ENCODE measurements around the gene FPR3. TPM values are rescaled to one million over a fixed set of nuclear protein-coding genes. Genes with fewer than 3 reads are reported as not detected.
"Not testable (repeated sequence)": the region's sequence is repeated elsewhere in the genome, so short reads cannot be mapped to it uniquely, and the experiment has no call there.

The FPR3 gene
- total RNA-seq, 1 donor from 2014 or later = not detected

- peaks cover 17% of the 10 kb centered on the region for H3K4me1 Mint-ChIP-seq (ENCODE audit: low read depth)
- H3K27me3 Mint-ChIP-seq (ENCODE audit: low read depth) = no peaks in the 10 kb centered on the region
- H3K27ac Mint-ChIP-seq (ENCODE audit: unreplicated experiment) = no peak overlapping the region
- TF ChIP-seq, protein P1, sequence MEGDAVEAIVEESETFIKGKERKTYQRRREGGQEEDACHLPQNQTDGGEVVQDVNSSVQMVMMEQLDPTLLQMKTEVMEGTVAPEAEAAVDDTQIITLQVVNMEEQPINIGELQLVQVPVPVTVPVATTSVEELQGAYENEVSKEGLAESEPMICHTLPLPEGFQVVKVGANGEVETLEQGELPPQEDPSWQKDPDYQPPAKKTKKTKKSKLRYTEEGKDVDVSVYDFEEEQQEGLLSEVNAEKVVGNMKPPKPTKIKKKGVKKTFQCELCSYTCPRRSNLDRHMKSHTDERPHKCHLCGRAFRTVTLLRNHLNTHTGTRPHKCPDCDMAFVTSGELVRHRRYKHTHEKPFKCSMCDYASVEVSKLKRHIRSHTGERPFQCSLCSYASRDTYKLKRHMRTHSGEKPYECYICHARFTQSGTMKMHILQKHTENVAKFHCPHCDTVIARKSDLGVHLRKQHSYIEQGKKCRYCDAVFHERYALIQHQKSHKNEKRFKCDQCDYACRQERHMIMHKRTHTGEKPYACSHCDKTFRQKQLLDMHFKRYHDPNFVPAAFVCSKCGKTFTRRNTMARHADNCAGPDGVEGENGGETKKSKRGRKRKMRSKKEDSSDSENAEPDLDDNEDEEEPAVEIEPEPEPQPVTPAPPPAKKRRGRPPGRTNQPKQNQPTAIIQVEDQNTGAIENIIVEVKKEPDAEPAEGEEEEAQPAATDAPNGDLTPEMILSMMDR (IDR thresholded peaks at IDR 0.05) = no peak
- no peak for DNase-seq (ENCODE audit: low spot score)
- no peaks in the 10 kb centered on the region for H3K36me3 Mint-ChIP-seq (ENCODE audit: low read depth)
- no peak overlapping the region for H3K4me3 Mint-ChIP-seq (ENCODE audit: unreplicated experiment)
- peaks cover 25% of the 10 kb centered on the region for H3K9me3 Mint-ChIP-seq (ENCODE audit: low read depth)
Observed at GRCh38 chr19:51802775-51803174, 7.8 kb downstream of the FPR3 start.

- H3K36me3 Mint-ChIP-seq (ENCODE audit: low read depth) = no peaks in the 10 kb centered on the region
- TF ChIP-seq, protein P1 (IDR thresholded peaks at IDR 0.05) = no peak
- H3K9me3 Mint-ChIP-seq (ENCODE audit: low read depth) = peaks cover 26% of the 10 kb centered on the region
- no peaks in the 10 kb centered on the region for H3K27me3 Mint-ChIP-seq (ENCODE audit: low read depth)
- no peak overlapping the region for H3K4me3 Mint-ChIP-seq (ENCODE audit: unreplicated experiment)
- DNase-seq (ENCODE audit: low spot score) = no peak
- peaks cover 17% of the 10 kb centered on the region for H3K4me1 Mint-ChIP-seq (ENCODE audit: low read depth)
- no peak overlapping the region for H3K27ac Mint-ChIP-seq (ENCODE audit: unreplicated experiment)
Observed at GRCh38 chr19:51803519-51803918, 8.6 kb downstream of the FPR3 start.

- Mint-ChIP-seq H3K27me3 (ENCODE audit: low read depth) (no peaks in the 10 kb centered on the region), H3K4me3 (ENCODE audit: unreplicated experiment) (no peak overlapping the region), H3K4me1 (ENCODE audit: low read depth) (peaks cover 15% of the 10 kb centered on the region), H3K9me3 (ENCODE audit: low read depth) (peaks cover 30% of the 10 kb centered on the region), H3K27ac (ENCODE audit: unreplicated experiment) (no peak overlapping the region), H3K36me3 (ENCODE audit: low read depth) (no peaks in the 10 kb centered on the region)
- TF ChIP-seq, protein P1 (IDR thresholded peaks at IDR 0.05) = no peak
- no peak for DNase-seq (ENCODE audit: low spot score)
Observed at GRCh38 chr19:51803967-51804366, 9.0 kb downstream of the FPR3 start.

- not testable (repeated sequence) for H3K4me3 Mint-ChIP-seq (ENCODE audit: unreplicated experiment); H3K27me3 Mint-ChIP-seq (ENCODE audit: low read depth); H3K36me3 Mint-ChIP-seq (ENCODE audit: low read depth); DNase-seq (ENCODE audit: low spot score); H3K27ac Mint-ChIP-seq (ENCODE audit: unreplicated experiment); H3K4me1 Mint-ChIP-seq (ENCODE audit: low read depth)
- H3K9me3 Mint-ChIP-seq (ENCODE audit: low read depth) = peaks cover 31% of the 10 kb centered on the region
Observed at GRCh38 chr19:51804789-51805188, 9.8 kb downstream of the FPR3 start.

GRCh38 chr19:51805396-51805795 lies 10.4 kb downstream of the FPR3 start:
- not testable (repeated sequence) for H3K36me3 Mint-ChIP-seq (ENCODE audit: low read depth); H3K4me1 Mint-ChIP-seq (ENCODE audit: low read depth); H3K27me3 Mint-ChIP-seq (ENCODE audit: low read depth); H3K4me3 Mint-ChIP-seq (ENCODE audit: unreplicated experiment); H3K27ac Mint-ChIP-seq (ENCODE audit: unreplicated experiment); DNase-seq (ENCODE audit: low spot score)
- H3K9me3 Mint-ChIP-seq (ENCODE audit: low read depth) = peaks cover 27% of the 10 kb centered on the region

- H3K27ac Mint-ChIP-seq (ENCODE audit: unreplicated experiment); H3K4me1 Mint-ChIP-seq (ENCODE audit: low read depth): not testable (repeated sequence)
Observed at GRCh38 chr19:51806571-51806970, 11.6 kb downstream of the FPR3 start.

GRCh38 chr19:51807111-51807701 lies 12.2 kb downstream of the FPR3 start:
- Mint-ChIP-seq H3K4me3 (ENCODE audit: unreplicated experiment) (no peak overlapping the region), H3K27ac (ENCODE audit: unreplicated experiment) (no peak overlapping the region), H3K4me1 (ENCODE audit: low read depth) (no peaks in the 10 kb centered on the region), H3K9me3 (ENCODE audit: low read depth) (peaks cover 32% of the 10 kb centered on the region), H3K27me3 (ENCODE audit: low read depth) (no peaks in the 10 kb centered on the region), H3K36me3 (ENCODE audit: low read depth) (no peaks in the 10 kb centered on the region)
- TF ChIP-seq, protein P1 (IDR thresholded peaks at IDR 0.05) = no peak
- DNase-seq (ENCODE audit: low spot score) = no peak

More at GRCh38 chr19:51806571-51806970, 11.6 kb downstream of the FPR3 start:
- peaks cover 31% of the 10 kb centered on the region for H3K9me3 Mint-ChIP-seq (ENCODE audit: low read depth)
- not testable (repeated sequence) for H3K27me3 Mint-ChIP-seq (ENCODE audit: low read depth); DNase-seq (ENCODE audit: low spot score); H3K4me3 Mint-ChIP-seq (ENCODE audit: unreplicated experiment); H3K36me3 Mint-ChIP-seq (ENCODE audit: low read depth)

Data from chondrocyte (in vitro differentiated cells).